Prostate gland (tissue), 2 donors: ENCODE data around the gene POMP. TPM values are rescaled to one million over a fixed set of nuclear protein-coding genes. Genes with fewer than 3 reads are reported as not detected.

Experiments used
- DNase-seq: peaks from one replicate; pipeline ENCODE4 v3.0.0-alpha.2; 2019; ENCODE audit warnings: low spot score
- H3K27ac ChIP-seq, 2 donors: fragments of 200-600 bp; sonication (generic); 2 replicates each; pipeline ENCODE4 v1.5.1; 2017 to 2019
- H3K27me3 ChIP-seq: fragments of 200-600 bp; sonication (generic); replicated peaks from 2 replicates; pipeline ENCODE4 v1.5.1; 2019; ENCODE audit not compliant: insufficient read depth
- H3K36me3 ChIP-seq, 2 donors: fragments of 200-600 bp; sonication (generic); 1 replicate in 1 of 2; 2 replicates in 1 of 2; pipeline versions ENCODE4 v1.5.1 to v1.8.1; 2017 to 2019
- H3K4me1 ChIP-seq: fragments of 200-600 bp; sonication (generic); replicated peaks from 2 replicates; pipeline ENCODE4 v1.5.1; 2019
- H3K4me3 ChIP-seq, 2 donors: fragments of 200-600 bp; sonication (generic); 2 replicates each; pipeline ENCODE4 v1.5.1; 2017 to 2019
- H3K9me3 ChIP-seq: fragments of 200-600 bp; sonication (generic); 2 replicates; pipeline ENCODE4 v1.5.1; 2017
- CTCF ChIP-seq, 4 experiments: fragments of 200-600 bp in 2 of 4; fragments of 450-650 bp in 2 of 4; sonication (generic) in 2 of 4; IDR thresholded peaks; 1 replicate in 3 of 4; 2 replicates in 1 of 4; pipeline ENCODE4 v1.5.1; 2016 to 2019; ENCODE audit warnings: antibody characterized with exemption in 4 of 4, mild to moderate bottlenecking in 2 of 4, moderate library complexity in 2 of 4
- POLR2A ChIP-seq: fragments of 450-650 bp; IDR thresholded peaks from one replicate; pipeline ENCODE4 v1.6.1; 2016; ENCODE audit warnings: antibody characterized with exemption, mild to moderate bottlenecking
- POLR2AphosphoS5 ChIP-seq: sonication (generic); formaldehyde crosslinking; IDR thresholded peaks from one replicate; pipeline ENCODE4 v1.6.1; 2017; ENCODE audit warnings: antibody characterized with exemption
- WGBS: methylation state at CpG from one replicate; pipeline ENCODE4 v1.1.5; 2018; 5-methylcytosine and 5-hydroxymethylcytosine counted together
- intact Hi-C: fragments of 100-400 bp; cut with DNase I; formaldehyde crosslinking; loops from one replicate; pipeline ENCODE4 v1.14.2; 2022
- total RNA-seq, 2 donors: library from RNA; depleted of rRNA; stranded (reverse); fragments of >200 nt; gene quantifications; one replicate each; pipeline ENCODE4 v1.1.0, GENCODE V29; 2016

The POMP gene
- total RNA-seq, 2 donors from 2014 or later = 26.3 to 35.9 TPM

DNA sequence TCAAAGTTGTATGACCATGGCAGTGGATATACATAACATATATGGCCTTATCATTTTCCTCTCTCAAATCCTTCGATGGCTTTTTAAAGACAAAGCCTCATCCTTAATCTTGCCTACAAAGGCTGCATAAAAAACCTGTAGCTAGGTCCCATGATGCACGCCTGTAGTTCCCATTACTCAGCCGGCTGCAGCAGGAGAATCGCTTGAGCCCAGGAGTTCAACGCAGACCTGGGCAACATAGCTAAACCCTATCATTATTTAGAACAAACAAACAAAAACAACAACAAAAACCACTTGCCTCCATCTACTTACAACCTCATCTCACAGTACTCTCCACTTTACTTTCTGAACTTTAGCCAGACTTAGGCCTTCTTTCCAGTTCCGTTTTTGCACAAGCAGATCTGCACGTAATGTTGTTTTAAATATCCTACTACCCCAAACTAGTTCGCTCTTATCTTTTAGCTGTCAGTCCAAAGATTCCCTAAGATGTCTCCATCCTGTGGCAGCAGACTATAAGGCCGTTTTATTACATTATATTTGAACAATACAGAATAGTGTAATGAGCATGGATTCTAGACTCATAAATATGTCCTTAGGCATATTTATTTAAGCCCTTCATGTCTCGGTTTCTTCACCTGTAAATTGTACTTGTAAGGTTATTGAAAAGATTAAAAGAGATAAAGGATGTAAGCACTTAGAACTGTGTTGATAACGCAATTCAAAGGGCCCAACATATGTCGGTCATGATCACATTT is 969 bp upstream of the POMP start:
- intact Hi-C loops = loop anchor here (5.0 to 10.0 kb wide), 3 partner anchors 59 to 1457 kb away; partner anchors contain the start of genes PAN3 and SLC46A3
- no peak for TF ChIP-seq CTCF (IDR thresholded peaks at IDR 0.05)
- TF ChIP-seq POLR2A = no peak
- no peak for TF ChIP-seq POLR2AphosphoS5
- H3K27ac ChIP-seq = peak overlapping the region; percentile 82 to 88
- H3K4me1 ChIP-seq = no peaks in the 10 kb centered on the region
- H3K4me3 ChIP-seq = peak overlapping the region; percentile 87 to 90
- no peaks in the 10 kb centered on the region for H3K9me3 ChIP-seq
- WGBS = 34% methylated on average over 12 of the region's 12 CpGs
- H3K27me3 ChIP-seq = no peaks in the 10 kb centered on the region
- no peak for DNase-seq
- H3K36me3 ChIP-seq = no peaks in the 10 kb centered on the region

- intact Hi-C loops = loop anchor here (5.0 to 10.0 kb wide), 3 partner anchors 59 to 1456 kb away; partner anchors contain the start of genes PAN3 and SLC46A3
- 0% methylated on average over 8 of the region's 8 CpGs for WGBS
- Histone ChIP-seq H3K4me3 (peak overlapping the region; percentile 87 to 90), H3K4me1 (no peaks in the 10 kb centered on the region), H3K36me3 (no peaks in the 10 kb centered on the region), H3K9me3 (no peaks in the 10 kb centered on the region), H3K27me3 (no peaks in the 10 kb centered on the region), H3K27ac (peak overlapping the region; percentile 82 to 88)
- TF ChIP-seq CTCF (IDR thresholded peaks at IDR 0.05) (no peak), POLR2AphosphoS5 (no peak), POLR2A (no peak)
- no peak for DNase-seq
Measured at GRCh38 chr13:28658539-28658795, 463 bp upstream of the POMP start.

- DNase-seq = no peak
- TF ChIP-seq POLR2A = no peak
- no peak for TF ChIP-seq POLR2AphosphoS5
- no peak for TF ChIP-seq CTCF (IDR thresholded peaks at IDR 0.05)
- peak overlapping the region; percentile 82 to 88 for H3K27ac ChIP-seq
- peak overlapping the region; percentile 87 to 90 for H3K4me3 ChIP-seq
- H3K9me3 ChIP-seq = no peaks in the 10 kb centered on the region
- 20% methylated on average over 4 of the region's 4 CpGs for WGBS
- H3K27me3 ChIP-seq = no peaks in the 10 kb centered on the region
- no peaks in the 10 kb centered on the region for H3K36me3 ChIP-seq
- H3K4me1 ChIP-seq = no peaks in the 10 kb centered on the region
- intact Hi-C loops = loop anchor here (5.0 to 10.0 kb wide), 3 partner anchors 58 to 1455 kb away; partner anchors contain the start of genes PAN3 and SLC46A3
Measured at GRCh38 chr13:28659621-28659970, 666 bp downstream of the POMP start.

DNA sequence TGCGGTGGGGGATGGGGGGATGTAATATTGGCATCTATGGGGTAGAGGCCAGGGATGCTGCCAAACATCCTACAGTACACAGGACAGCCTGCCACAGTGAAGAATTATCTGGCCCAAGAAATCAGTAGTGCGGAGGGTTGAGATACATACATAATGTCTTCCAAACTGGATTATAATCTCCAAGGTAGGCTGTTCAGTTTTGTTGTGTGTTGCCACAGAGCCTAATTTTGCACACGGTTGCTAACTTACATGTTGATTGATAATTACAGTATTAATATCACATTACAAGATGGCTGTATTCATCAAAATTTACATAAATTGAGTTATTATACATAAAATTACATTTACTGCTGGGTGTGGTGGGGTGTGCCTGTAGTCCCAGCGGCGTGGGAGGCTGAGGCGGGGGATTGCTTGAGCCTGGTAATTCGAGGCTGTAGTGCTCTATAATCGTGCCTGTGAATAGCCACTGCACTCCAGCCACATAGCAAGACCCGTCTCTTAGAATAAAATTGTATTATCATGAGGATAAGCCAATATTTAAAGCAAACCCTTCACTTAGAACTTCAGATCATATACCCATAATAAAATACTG is 8.1 kb downstream of the POMP start:
- 94% methylated on average over 9 of the region's 9 CpGs for WGBS
- intact Hi-C loops = no loop called here
- TF ChIP-seq POLR2AphosphoS5 = no peak
- peaks cover 8 to 11% of the 10 kb centered on the region in 2 donors for H3K36me3 ChIP-seq
- DNase-seq = no peak
- H3K4me3 ChIP-seq = no peak overlapping the region
- no peak overlapping the region for H3K27ac ChIP-seq
- no peaks in the 10 kb centered on the region for H3K4me1 ChIP-seq
- H3K9me3 ChIP-seq = no peaks in the 10 kb centered on the region
- no peaks in the 10 kb centered on the region for H3K27me3 ChIP-seq

- Histone ChIP-seq H3K9me3 (no peaks in the 10 kb centered on the region), H3K27ac (no peak overlapping the region), H3K36me3 (peaks cover 8 to 15% of the 10 kb centered on the region in 2 donors), H3K27me3 (no peaks in the 10 kb centered on the region), H3K4me3 (no peak overlapping the region), H3K4me1 (no peaks in the 10 kb centered on the region)
- intact Hi-C loops = no loop called here
- no peak for TF ChIP-seq CTCF (IDR thresholded peaks at IDR 0.05)
- TF ChIP-seq POLR2A = no peak
- no peak for TF ChIP-seq POLR2AphosphoS5
- no peak for DNase-seq
Measured at GRCh38 chr13:28671126-28671792, 12.3 kb downstream of the POMP start.
